Measurements from ENCODE around the gene PDE8B. TPM values are rescaled to one million over a fixed set of nuclear protein-coding genes. Genes with fewer than 3 reads are reported as not detected.

The PDE8B gene
- total RNA-seq, 1 donor from 2014 or later, result 5.5 TPM

GRCh38 chr5:77282337-77283027 is 72.0 kb downstream of the PDE8B start:
- DNase-seq (ENCODE audit: low spot score), result peak; percentile 90
- peak; percentile 96 for ATAC-seq

GRCh38 chr5:77285251-77285841 is 74.9 kb downstream of the PDE8B start:
- DNase-seq (ENCODE audit: low spot score) (no peak), ATAC-seq (no peak)

- no peak for ATAC-seq
- no peak for DNase-seq (ENCODE audit: low spot score)
Observed at GRCh38 chr5:77292026-77292757, 81.7 kb downstream of the PDE8B start.

GRCh38 chr5:77294185-77294584 is 83.7 kb downstream of the PDE8B start:
- ATAC-seq (no peak), DNase-seq (ENCODE audit: low spot score) (no peak)

GRCh38 chr5:77295863-77296378 is 85.4 kb downstream of the PDE8B start:
- DNase-seq (ENCODE audit: low spot score) (no peak), ATAC-seq (no peak)

GRCh38 chr5:77298146-77298545 is 87.7 kb downstream of the PDE8B start:
- no peak for DNase-seq (ENCODE audit: low spot score)
- ATAC-seq, result no peak

- ATAC-seq, result no peak
- DNase-seq (ENCODE audit: low spot score), result no peak
Observed at GRCh38 chr5:77300451-77300850, 90.0 kb downstream of the PDE8B start.

GRCh38 chr5:77301447-77301883 is 91.0 kb downstream of the PDE8B start:
- DNase-seq (ENCODE audit: low spot score), result no peak
- peak; percentile 50 for ATAC-seq

- no peak for DNase-seq (ENCODE audit: low spot score)
- no peak for ATAC-seq
Observed at GRCh38 chr5:77302247-77302646, 91.8 kb downstream of the PDE8B start.

GRCh38 chr5:77302653-77303052 is 92.2 kb downstream of the PDE8B start:
- DNase-seq (ENCODE audit: low spot score) (no peak), ATAC-seq (no peak)

GRCh38 chr5:77304388-77304787 is 93.9 kb downstream of the PDE8B start:
- ATAC-seq, result no peak
- no peak for DNase-seq (ENCODE audit: low spot score)

GRCh38 chr5:77305222-77305846 is 94.9 kb downstream of the PDE8B start:
- DNase-seq (ENCODE audit: low spot score), result no peak
- ATAC-seq, result peak; percentile 23

GRCh38 chr5:77305956-77306355 is 95.5 kb downstream of the PDE8B start:
- DNase-seq (ENCODE audit: low spot score), result no peak
- ATAC-seq, result no peak

GRCh38 chr5:77306531-77306930 is 96.1 kb downstream of the PDE8B start:
- no peak for DNase-seq (ENCODE audit: low spot score)
- ATAC-seq, result no peak

GRCh38 chr5:77308154-77308960 is 97.9 kb downstream of the PDE8B start:
- ATAC-seq, result no peak
- DNase-seq (ENCODE audit: low spot score), result no peak

- DNase-seq (ENCODE audit: low spot score) (no peak), ATAC-seq (no peak)
Observed at GRCh38 chr5:77309140-77309539, 98.7 kb downstream of the PDE8B start.

- DNase-seq (ENCODE audit: low spot score) (no peak), ATAC-seq (no peak)
Observed at GRCh38 chr5:77310494-77311213, 100.2 kb downstream of the PDE8B start.

- DNase-seq (ENCODE audit: low spot score) (no peak), ATAC-seq (no peak)
Observed at GRCh38 chr5:77311214-77311571, 100.7 kb downstream of the PDE8B start.

GRCh38 chr5:77312413-77312812 is 101.9 kb downstream of the PDE8B start:
- DNase-seq (ENCODE audit: low spot score) (no peak), ATAC-seq (peak; percentile 13)

Measured in left lobe of liver (tissue), 2 donors.